ENCODE measurements around the gene ZNF426. TPM values are rescaled to one million over a fixed set of nuclear protein-coding genes. Genes with fewer than 3 reads are reported as not detected.

Gene ZNF426
- total and polyA plus RNA-seq, 8 donors, result 1.4 to 22.2 (median 3.8) TPM

- Histone ChIP-seq H3K36me3 (peaks cover 9 to 55% (median 42%) of the 10 kb centered on the region in 4 donors), H3K4me1 (peaks cover 8 to 28% (median 19%) of the 10 kb centered on the region in 4 donors), H3K4me3 (no peak overlapping the region), H3K27ac (no peak overlapping the region), H3K9me3 (peaks cover 9 to 55% (median 36%) of the 10 kb centered on the region in 4 donors), H3K27me3 (no peaks in the 10 kb centered on the region)
- intact Hi-C loops (cut with DNase I; ENCODE audit: low total_unique reads), result loop anchor here (10.0 kb wide), 1 partner anchor 214 kb away; no protein-coding TSS in a partner anchor
- no peak for TF ChIP-seq CTCF (IDR thresholded peaks at IDR 0.05)
- TF ChIP-seq EP300 (IDR thresholded peaks at IDR 0.05), result no peak
- no peak for TF ChIP-seq POLR2AphosphoS5 (IDR thresholded peaks at IDR 0.05)
- no peak for TF ChIP-seq POLR2A (IDR thresholded peaks at IDR 0.05)
- 87 to 94% (median 90%) methylated on average over 5 of the region's 5 CpGs for WGBS, 5 donors
- DNase-seq, result no peak
Observed at GRCh38 chr19:9580728-9581127, 42.3 kb upstream of the ZNF426 start.

GRCh38 chr19:9570255-9570654 is 31.8 kb upstream of the ZNF426 start:
- peaks cover 44 to 90% (median 67%) of the 10 kb centered on the region in 4 donors for H3K36me3 ChIP-seq
- intact Hi-C loops (cut with DNase I; ENCODE audit: low total_unique reads), result no loop called here
- H3K4me1 ChIP-seq, result no peaks in the 10 kb centered on the region
- H3K9me3 ChIP-seq, result peaks cover 72 to 100% (median 98%) of the 10 kb centered on the region in 4 donors
- no peak overlapping the region for H3K27ac ChIP-seq
- no peak for TF ChIP-seq POLR2AphosphoS5 (IDR thresholded peaks at IDR 0.05)
- no peaks in the 10 kb centered on the region for H3K27me3 ChIP-seq
- 93 to 99% (median 98%) methylated on average over 6 of the region's 6 CpGs for WGBS, 5 donors
- DNase-seq, result no peak
- H3K4me3 ChIP-seq, result no peak overlapping the region

GRCh38 chr19:9566729-9567128 is 28.3 kb upstream of the ZNF426 start:
- DNase-seq, result no peak
- Histone ChIP-seq H3K9me3 (peaks cover 78 to 100% (median 99%) of the 10 kb centered on the region in 4 donors), H3K4me1 (no peaks in the 10 kb centered on the region), H3K27me3 (no peaks in the 10 kb centered on the region), H3K36me3 (peaks cover 71 to 100% (median 94%) of the 10 kb centered on the region in 4 donors), H3K27ac (no peak overlapping the region), H3K4me3 (no peak overlapping the region)
- intact Hi-C loops (cut with DNase I; ENCODE audit: low total_unique reads), result no loop called here
- no peak for TF ChIP-seq POLR2A (IDR thresholded peaks at IDR 0.05)
- TF ChIP-seq POLR2AphosphoS5 (IDR thresholded peaks at IDR 0.05), result no peak
- TF ChIP-seq CTCF (IDR thresholded peaks at IDR 0.05), result no peak
- TF ChIP-seq EP300 (IDR thresholded peaks at IDR 0.05), result no peak
- WGBS, 5 donors, result 91 to 100% (median 100%) methylated on average over 1 of the region's 1 CpG

- no peak for DNase-seq
- Histone ChIP-seq H3K27me3 (no peaks in the 10 kb centered on the region), H3K4me1 (no peaks in the 10 kb centered on the region), H3K4me3 (no peak overlapping the region), H3K9me3 (peaks cover 79 to 100% (median 99%) of the 10 kb centered on the region in 4 donors), H3K27ac (no peak overlapping the region), H3K36me3 (peaks cover 71 to 100% (median 96%) of the 10 kb centered on the region in 4 donors)
- intact Hi-C loops (cut with DNase I; ENCODE audit: low total_unique reads), result no loop called here
- TF ChIP-seq CTCF (IDR thresholded peaks at IDR 0.05) (no peak), POLR2AphosphoS5 (IDR thresholded peaks at IDR 0.05) (no peak)
- WGBS, 5 donors, result 97 to 99% (median 97%) methylated on average over 9 of the region's 9 CpGs
Observed at GRCh38 chr19:9565900-9566705, 27.7 kb upstream of the ZNF426 start.
